ENCODE measurements around the gene CPEB3. TPM values are rescaled to one million over a fixed set of nuclear protein-coding genes. Genes with fewer than 3 reads are reported as not detected.
"Not testable (repeated sequence)": the region's sequence is repeated elsewhere in the genome, so short reads cannot be mapped to it uniquely, and the experiment has no call there.

The CPEB3 gene
- polyA plus RNA-seq, 6 donors from 2014 or later, result 1.0 to 2.8 (median 2.4) TPM

- H3K9me3 Mint-ChIP-seq, result no peaks in the 10 kb centered on the region
- DNase-seq (no peak), ATAC-seq (ENCODE audit: low read depth in 2 of 2) (no peak)
- no peak overlapping the region for H3K4me3 Mint-ChIP-seq
- peaks cover 0 to 5% (median 4%) of the 10 kb centered on the region in 3 donors for H3K4me1 Mint-ChIP-seq
- no peak overlapping the region for H3K27ac Mint-ChIP-seq
- no peaks in the 10 kb centered on the region for H3K27me3 Mint-ChIP-seq
- H3K36me3 Mint-ChIP-seq, result no peaks in the 10 kb centered on the region
These were observed 71.3 kb downstream of the CPEB3 start for GRCh38 chr10:92219559-92219958.

- ATAC-seq (ENCODE audit: low read depth in 2 of 2) (no peak), DNase-seq (no peak)
- no peaks in the 10 kb centered on the region for H3K9me3 Mint-ChIP-seq
- H3K27ac Mint-ChIP-seq, result peak overlapping the region in 1 of 6 donors; percentile 41
- H3K4me3 Mint-ChIP-seq, result no peak overlapping the region
- H3K27me3 Mint-ChIP-seq, result no peaks in the 10 kb centered on the region
- H3K4me1 Mint-ChIP-seq, result no peaks in the 10 kb centered on the region
- no peaks in the 10 kb centered on the region for H3K36me3 Mint-ChIP-seq
These were observed 72.3 kb downstream of the CPEB3 start for GRCh38 chr10:92218569-92218968.

GRCh38 chr10:92216608-92217007, 74.3 kb downstream of the CPEB3 start:
- not testable (repeated sequence) for H3K27me3 Mint-ChIP-seq; H3K36me3 Mint-ChIP-seq; H3K27ac Mint-ChIP-seq; H3K4me3 Mint-ChIP-seq; H3K9me3 Mint-ChIP-seq; H3K4me1 Mint-ChIP-seq; ATAC-seq (ENCODE audit: low read depth in 2 of 2); DNase-seq

- H3K27me3 Mint-ChIP-seq; H3K27ac Mint-ChIP-seq; H3K9me3 Mint-ChIP-seq; DNase-seq; H3K4me3 Mint-ChIP-seq; ATAC-seq (ENCODE audit: low read depth in 2 of 2); H3K36me3 Mint-ChIP-seq; H3K4me1 Mint-ChIP-seq: not testable (repeated sequence)
These were observed 75.7 kb downstream of the CPEB3 start for GRCh38 chr10:92215222-92215621.

GRCh38 chr10:92213049-92213448, 77.8 kb downstream of the CPEB3 start:
- H3K36me3 Mint-ChIP-seq, result no peaks in the 10 kb centered on the region
- DNase-seq (no peak), ATAC-seq (ENCODE audit: low read depth in 2 of 2) (no peak)

GRCh38 chr10:92208736-92209135, 82.1 kb downstream of the CPEB3 start:
- no peak for DNase-seq
- Mint-ChIP-seq H3K4me1 (peaks cover 0 to 6% (median 4%) of the 10 kb centered on the region in 3 donors), H3K27ac (no peak overlapping the region), H3K36me3 (no peaks in the 10 kb centered on the region), H3K27me3 (no peaks in the 10 kb centered on the region), H3K9me3 (no peaks in the 10 kb centered on the region), H3K4me3 (no peak overlapping the region)
- no peak for ATAC-seq (ENCODE audit: low read depth in 2 of 2)

More at GRCh38 chr10:92213049-92213448, 77.8 kb downstream of the CPEB3 start:
- Mint-ChIP-seq H3K4me1 (peaks cover 0 to 6% (median 4%) of the 10 kb centered on the region in 3 donors), H3K9me3 (no peaks in the 10 kb centered on the region), H3K27ac (no peak overlapping the region), H3K27me3 (no peaks in the 10 kb centered on the region), H3K4me3 (no peak overlapping the region)

GRCh38 chr10:92208157-92208720, 82.6 kb downstream of the CPEB3 start:
- Mint-ChIP-seq H3K9me3 (no peaks in the 10 kb centered on the region), H3K4me3 (no peak overlapping the region), H3K4me1 (peaks cover 0 to 6% (median 4%) of the 10 kb centered on the region in 3 donors), H3K27ac (no peak overlapping the region), H3K27me3 (no peaks in the 10 kb centered on the region), H3K36me3 (no peaks in the 10 kb centered on the region)
- no peak for ATAC-seq (ENCODE audit: low read depth in 2 of 2)
- DNase-seq, result no peak

GRCh38 chr10:92207061-92207460, 83.8 kb downstream of the CPEB3 start:
- Mint-ChIP-seq H3K4me1 (peaks cover 0 to 4% (median 4%) of the 10 kb centered on the region in 3 donors), H3K27ac (no peak overlapping the region), H3K4me3 (no peak overlapping the region), H3K9me3 (no peaks in the 10 kb centered on the region), H3K36me3 (no peaks in the 10 kb centered on the region), H3K27me3 (no peaks in the 10 kb centered on the region)
- DNase-seq (no peak), ATAC-seq (ENCODE audit: low read depth in 2 of 2) (no peak)

- peak overlapping the region in 1 of 6 donors; percentile 14 for H3K27ac Mint-ChIP-seq
- peaks cover 0 to 5% (median 4%) of the 10 kb centered on the region in 3 donors for H3K4me1 Mint-ChIP-seq
- no peak for ATAC-seq (ENCODE audit: low read depth in 2 of 2)
- no peaks in the 10 kb centered on the region for H3K9me3 Mint-ChIP-seq
- no peaks in the 10 kb centered on the region for H3K27me3 Mint-ChIP-seq
- H3K36me3 Mint-ChIP-seq, result no peaks in the 10 kb centered on the region
- H3K4me3 Mint-ChIP-seq, result no peak overlapping the region
- no peak for DNase-seq
These were observed 86.8 kb downstream of the CPEB3 start for GRCh38 chr10:92203919-92204623.

- Mint-ChIP-seq H3K9me3 (no peaks in the 10 kb centered on the region), H3K4me1 (peaks cover 3 to 11% (median 4%) of the 10 kb centered on the region in 3 donors), H3K36me3 (no peaks in the 10 kb centered on the region), H3K27ac (no peak overlapping the region), H3K4me3 (no peak overlapping the region), H3K27me3 (no peaks in the 10 kb centered on the region)
- no peak for ATAC-seq (ENCODE audit: low read depth in 2 of 2)
- DNase-seq, result no peak
These were observed 88.3 kb downstream of the CPEB3 start for GRCh38 chr10:92202536-92202935.

GRCh38 chr10:92200564-92200963, 90.3 kb downstream of the CPEB3 start:
- Mint-ChIP-seq H3K9me3 (no peaks in the 10 kb centered on the region), H3K4me3 (no peak overlapping the region), H3K36me3 (no peaks in the 10 kb centered on the region), H3K4me1 (peaks cover 3 to 11% (median 4%) of the 10 kb centered on the region in 3 donors), H3K27me3 (no peaks in the 10 kb centered on the region), H3K27ac (no peak overlapping the region)
- ATAC-seq (ENCODE audit: low read depth in 2 of 2) (no peak), DNase-seq (no peak)

- Mint-ChIP-seq H3K27ac (no peak overlapping the region), H3K27me3 (no peaks in the 10 kb centered on the region), H3K4me1 (peaks cover 0 to 2% (median 0%) of the 10 kb centered on the region in 3 donors), H3K9me3 (no peaks in the 10 kb centered on the region), H3K36me3 (peaks cover 0 to 11% of the 10 kb centered on the region in 2 donors), H3K4me3 (no peak overlapping the region)
- DNase-seq, result no peak
- no peak for ATAC-seq (ENCODE audit: low read depth in 2 of 2)
These were observed 103.8 kb downstream of the CPEB3 start for GRCh38 chr10:92187101-92187500.

- Mint-ChIP-seq H3K27me3 (no peaks in the 10 kb centered on the region), H3K36me3 (peaks cover 0 to 11% of the 10 kb centered on the region in 2 donors), H3K9me3 (no peaks in the 10 kb centered on the region), H3K27ac (peak overlapping the region in 1 of 6 donors; percentile 71), H3K4me3 (no peak overlapping the region), H3K4me1 (peaks cover 5 to 8% (median 7%) of the 10 kb centered on the region in 3 donors)
- DNase-seq (no peak), ATAC-seq (ENCODE audit: low read depth in 2 of 2) (no peak)
These were observed 105.9 kb downstream of the CPEB3 start for GRCh38 chr10:92184977-92185376.

- peaks cover 5 to 19% of the 10 kb centered on the region in 2 donors for H3K36me3 Mint-ChIP-seq
- H3K27ac Mint-ChIP-seq, result no peak overlapping the region
- H3K9me3 Mint-ChIP-seq, result no peaks in the 10 kb centered on the region
- no peaks in the 10 kb centered on the region for H3K27me3 Mint-ChIP-seq
- DNase-seq (no peak), ATAC-seq (ENCODE audit: low read depth in 2 of 2) (no peak)
- no peak overlapping the region for H3K4me3 Mint-ChIP-seq
- H3K4me1 Mint-ChIP-seq, result peaks cover 5 to 8% (median 7%) of the 10 kb centered on the region in 3 donors
These were observed 107.7 kb downstream of the CPEB3 start for GRCh38 chr10:92183199-92183598.
